Neural progenitor cell (in vitro differentiated cells): ENCODE measurements around the gene BOC. TPM values are rescaled to one million over a fixed set of nuclear protein-coding genes. Genes with fewer than 3 reads are reported as not detected.
A peak's percentile ranks its signal among the peaks of the same experiment; 100 is the strongest.

Experiments used
- DNase-seq: peaks from one replicate; pipeline ENCODE4 v3.0.0-alpha.2; 2016; ENCODE audit warnings: low spot score
- H2AFZ ChIP-seq: fragments of 200-600 bp; sonication (generic); replicated peaks from 2 replicates; pipeline ENCODE4 v1.6.1; 2016; ENCODE audit warnings: antibody characterized with exemption
- H3F3A ChIP-seq: fragments of 200-600 bp; sonication (generic); 2 replicates; pipeline ENCODE4 v1.6.1; 2016; ENCODE audit warnings: antibody characterized with exemption, low read depth
- H3K27ac ChIP-seq: fragments of 200-600 bp; sonication (generic); 2 replicates; pipeline ENCODE4 v1.5.1; 2016; ENCODE audit warnings: mild to moderate bottlenecking
- H3K27me3 ChIP-seq: fragments of 200-600 bp; sonication (generic); 2 replicates; pipeline ENCODE4 v1.6.1; 2016; ENCODE audit warnings: mild to moderate bottlenecking, moderate library complexity
- H3K36me3 ChIP-seq: fragments of 200-600 bp; sonication (generic); 2 replicates; pipeline ENCODE4 v1.5.1; 2016
- H3K4me1 ChIP-seq: fragments of 200-600 bp; sonication (generic); 2 replicates; pipeline ENCODE4 v1.6.1; 2016; ENCODE audit warnings: mixed run types
- H3K4me2 ChIP-seq: fragments of 200-600 bp; sonication (generic); 2 replicates; pipeline ENCODE4 v1.6.1; 2016
- H3K4me3 ChIP-seq: fragments of 200-600 bp; sonication (generic); 2 replicates; pipeline ENCODE4 v1.5.1; 2016
- H3K79me2 ChIP-seq: fragments of 200-600 bp; sonication (generic); 2 replicates; pipeline ENCODE4 v1.6.1; 2016; ENCODE audit warnings: low read depth
- H3K9ac ChIP-seq: fragments of 200-600 bp; sonication (generic); 2 replicates; pipeline ENCODE4 v1.6.1; 2016
- H3K9me3 ChIP-seq: fragments of 200-600 bp; sonication (generic); 2 replicates; pipeline ENCODE4 v1.5.1; 2016; ENCODE audit warnings: low read depth
- H4K20me1 ChIP-seq: fragments of 200-600 bp; sonication (generic); 2 replicates; pipeline ENCODE4 v1.6.1; 2016; ENCODE audit warnings: low read depth
- H3K27ac Mint-ChIP-seq: 3 replicates; pipeline ENCODE4 v1.8.0; 2021; ENCODE audit warnings: mixed read lengths
- H3K27me3 Mint-ChIP-seq: 2 replicates; pipeline ENCODE4 v1.8.0; 2022; ENCODE audit warnings: low read depth, mild to moderate bottlenecking, inconsistent platforms, moderate library complexity, mixed read lengths; ENCODE audit not compliant: insufficient read depth
- H3K36me3 Mint-ChIP-seq: 3 replicates; pipeline ENCODE4 v1.8.0; 2021; ENCODE audit warnings: mixed read lengths
- H3K4me1 Mint-ChIP-seq: 3 replicates; pipeline ENCODE4 v1.8.0; 2021; ENCODE audit warnings: mixed read lengths
- H3K4me3 Mint-ChIP-seq: 3 replicates; pipeline ENCODE4 v1.8.0; 2021; ENCODE audit warnings: mild to moderate bottlenecking, moderate library complexity, mixed read lengths
- H3K9me3 Mint-ChIP-seq: 3 replicates; pipeline ENCODE4 v1.8.0; 2020; ENCODE audit warnings: mixed read lengths
- EZH2 ChIP-seq: fragments of 200-600 bp; sonication (generic); IDR thresholded peaks from 2 replicates; pipeline ENCODE4 v1.6.1; 2017; ENCODE audit warnings: antibody characterized with exemption, mild to moderate bottlenecking, moderate library complexity
- EZH2phosphoT487 ChIP-seq: fragments of 200-600 bp; sonication (generic); IDR thresholded peaks from 2 replicates; pipeline ENCODE4 v1.6.1; 2017; ENCODE audit warnings: antibody characterized with exemption
- total RNA-seq: library from RNA; depleted of rRNA; stranded (reverse); fragments of >200 nt; gene quantifications from 2 replicates; pipeline ENCODE4 v1.2.3, GENCODE V29; 2015; ENCODE audit warnings: low replicate concordance
- TF ChIP-seq, protein P1 (sequence below): fragments of 200-600 bp; sonication (generic); IDR thresholded peaks from 2 replicates; pipeline ENCODE4 v1.5.1; 2017; ENCODE audit warnings: antibody characterized with exemption, mild to moderate bottlenecking

Gene BOC
- total RNA-seq, 1 donor from 2014 or later: 35.2 TPM

DNA sequence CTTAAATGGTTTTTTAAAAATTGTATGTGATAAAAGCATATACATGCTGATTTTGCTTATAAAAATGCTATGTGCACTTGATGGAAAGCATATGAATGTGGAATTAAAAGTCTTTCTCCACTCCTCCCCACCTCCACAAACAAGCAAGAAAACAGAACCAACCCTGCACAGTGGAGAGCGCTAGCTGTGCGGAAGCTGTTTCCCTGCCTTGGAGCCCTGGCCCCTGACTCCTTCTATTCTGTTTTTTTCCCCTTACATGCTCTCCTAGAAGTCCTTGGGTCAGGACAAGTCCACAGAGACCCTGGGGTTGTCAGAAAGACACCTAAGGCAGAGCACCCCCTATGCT lies 64.2 kb downstream of the BOC start:
- H2AFZ ChIP-seq: no peak overlapping the region
- H4K20me1 ChIP-seq: peaks cover 18% of the 10 kb centered on the region
- H3K4me3 ChIP-seq: no peak overlapping the region
- peaks cover 28% of the 10 kb centered on the region for H3F3A ChIP-seq
- H3K36me3 ChIP-seq: peaks cover 6% of the 10 kb centered on the region
- peaks cover 32% of the 10 kb centered on the region for H3K4me1 ChIP-seq
- peaks cover 65% of the 10 kb centered on the region for H3K4me1 Mint-ChIP-seq
- no peaks in the 10 kb centered on the region for H3K27me3 ChIP-seq
- TF ChIP-seq EZH2phosphoT487 (no peak), EZH2 (no peak)
- TF ChIP-seq, protein P1, sequence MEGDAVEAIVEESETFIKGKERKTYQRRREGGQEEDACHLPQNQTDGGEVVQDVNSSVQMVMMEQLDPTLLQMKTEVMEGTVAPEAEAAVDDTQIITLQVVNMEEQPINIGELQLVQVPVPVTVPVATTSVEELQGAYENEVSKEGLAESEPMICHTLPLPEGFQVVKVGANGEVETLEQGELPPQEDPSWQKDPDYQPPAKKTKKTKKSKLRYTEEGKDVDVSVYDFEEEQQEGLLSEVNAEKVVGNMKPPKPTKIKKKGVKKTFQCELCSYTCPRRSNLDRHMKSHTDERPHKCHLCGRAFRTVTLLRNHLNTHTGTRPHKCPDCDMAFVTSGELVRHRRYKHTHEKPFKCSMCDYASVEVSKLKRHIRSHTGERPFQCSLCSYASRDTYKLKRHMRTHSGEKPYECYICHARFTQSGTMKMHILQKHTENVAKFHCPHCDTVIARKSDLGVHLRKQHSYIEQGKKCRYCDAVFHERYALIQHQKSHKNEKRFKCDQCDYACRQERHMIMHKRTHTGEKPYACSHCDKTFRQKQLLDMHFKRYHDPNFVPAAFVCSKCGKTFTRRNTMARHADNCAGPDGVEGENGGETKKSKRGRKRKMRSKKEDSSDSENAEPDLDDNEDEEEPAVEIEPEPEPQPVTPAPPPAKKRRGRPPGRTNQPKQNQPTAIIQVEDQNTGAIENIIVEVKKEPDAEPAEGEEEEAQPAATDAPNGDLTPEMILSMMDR: no peak
- peak overlapping the region; percentile 99 for H3K27ac Mint-ChIP-seq
- H3K79me2 ChIP-seq: no peaks in the 10 kb centered on the region
- peak overlapping the region; percentile 57 for H3K27ac ChIP-seq
- H3K27me3 Mint-ChIP-seq: peaks cover 16% of the 10 kb centered on the region
- H3K36me3 Mint-ChIP-seq: peaks cover 72% of the 10 kb centered on the region
- peak overlapping the region; percentile 69 for H3K4me3 Mint-ChIP-seq
- H3K9me3 ChIP-seq: no peaks in the 10 kb centered on the region
- DNase-seq: no peak
- peak overlapping the region; percentile 66 for H3K4me2 ChIP-seq
- H3K9ac ChIP-seq: no peak overlapping the region
- no peaks in the 10 kb centered on the region for H3K9me3 Mint-ChIP-seq

DNA sequence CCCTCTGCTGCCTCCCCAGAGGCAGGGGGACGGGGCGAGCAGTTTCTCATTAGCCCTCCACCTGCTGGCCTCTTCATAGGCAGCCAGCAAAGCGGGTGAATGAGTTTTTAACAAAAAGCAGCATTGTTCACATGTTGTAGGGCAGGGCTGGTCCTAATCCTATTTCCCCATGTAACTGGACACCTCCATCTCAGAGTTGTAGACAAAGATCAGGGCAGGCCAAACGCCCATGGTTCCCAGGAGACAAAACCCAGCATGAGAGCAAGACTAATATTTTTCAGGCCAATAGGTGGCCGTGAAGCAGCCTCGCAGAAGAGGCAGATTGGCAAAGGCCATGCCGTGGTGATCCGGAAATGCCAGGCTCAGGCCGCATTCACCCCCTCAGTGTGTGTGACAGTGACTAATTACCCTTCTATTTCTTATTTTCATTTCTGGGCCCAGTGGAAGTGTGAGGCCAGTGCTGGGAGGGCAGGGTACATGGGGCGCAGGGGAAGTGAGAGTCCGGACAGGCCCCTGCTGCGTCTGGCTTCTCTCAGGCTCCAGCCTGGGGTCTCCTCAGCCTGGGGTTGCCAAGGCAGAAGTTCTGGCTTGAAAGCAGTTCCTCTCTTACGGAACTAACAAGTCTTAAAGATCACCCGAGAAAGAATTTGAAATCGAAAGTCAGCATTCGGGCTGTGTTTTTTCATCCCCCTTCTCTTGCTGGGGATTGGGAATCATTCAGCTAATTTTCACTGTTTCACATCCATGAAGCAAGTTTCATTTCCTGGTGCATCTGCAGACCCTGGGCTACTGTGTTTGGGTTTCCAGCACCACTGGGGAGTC lies 64.8 kb downstream of the BOC start:
- Histone ChIP-seq H3K27ac (peak overlapping the region; percentile 80), H4K20me1 (peaks cover 18% of the 10 kb centered on the region), H3K4me2 (peak overlapping the region; percentile 67), H2AFZ (no peak overlapping the region), H3K9ac (no peak overlapping the region), H3K4me1 (peaks cover 32% of the 10 kb centered on the region), H3K79me2 (no peaks in the 10 kb centered on the region), H3K9me3 (no peaks in the 10 kb centered on the region), H3K36me3 (peaks cover 10% of the 10 kb centered on the region), H3K27me3 (no peaks in the 10 kb centered on the region), H3K4me3 (no peak overlapping the region), H3F3A (peaks cover 28% of the 10 kb centered on the region)
- Mint-ChIP-seq H3K4me1 (peaks cover 63% of the 10 kb centered on the region), H3K27ac (peak overlapping the region; percentile 99), H3K9me3 (no peaks in the 10 kb centered on the region), H3K4me3 (peak overlapping the region; percentile 69), H3K27me3 (peaks cover 14% of the 10 kb centered on the region), H3K36me3 (peaks cover 74% of the 10 kb centered on the region)
- TF ChIP-seq, protein P1: peak; percentile 63
- TF ChIP-seq EZH2phosphoT487: peak; percentile 39
- no peak for TF ChIP-seq EZH2
- DNase-seq: peak; percentile 93

DNA sequence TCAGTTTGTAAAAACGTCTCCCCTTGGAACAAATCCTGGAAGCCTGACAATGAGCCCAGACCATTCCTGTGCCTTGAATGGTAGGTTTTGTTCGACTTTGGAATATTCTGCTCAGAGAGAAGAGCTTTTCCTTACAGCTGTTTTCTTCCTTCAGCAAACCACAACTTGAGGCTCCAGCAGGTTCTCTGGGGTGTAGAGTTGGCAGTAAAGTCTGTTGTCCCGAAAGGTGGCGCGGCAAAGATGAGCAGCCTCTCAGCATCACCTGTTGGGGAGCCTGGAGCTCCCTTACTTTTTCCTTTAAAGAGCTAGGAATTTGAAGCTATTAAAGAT lies 65.4 kb downstream of the BOC start:
- H3K4me3 Mint-ChIP-seq: peak overlapping the region; percentile 62
- Histone ChIP-seq H3K4me3 (no peak overlapping the region), H3K27ac (peak overlapping the region; percentile 80), H3K79me2 (no peaks in the 10 kb centered on the region), H3K36me3 (peaks cover 11% of the 10 kb centered on the region), H3K27me3 (no peaks in the 10 kb centered on the region), H3K9me3 (no peaks in the 10 kb centered on the region), H3K9ac (no peak overlapping the region), H3F3A (peaks cover 28% of the 10 kb centered on the region), H3K4me1 (peaks cover 32% of the 10 kb centered on the region), H4K20me1 (peaks cover 18% of the 10 kb centered on the region), H3K4me2 (peak overlapping the region; percentile 67), H2AFZ (no peak overlapping the region)
- no peak for DNase-seq
- no peaks in the 10 kb centered on the region for H3K9me3 Mint-ChIP-seq
- H3K27me3 Mint-ChIP-seq: peaks cover 14% of the 10 kb centered on the region
- peaks cover 57% of the 10 kb centered on the region for H3K4me1 Mint-ChIP-seq
- H3K36me3 Mint-ChIP-seq: peaks cover 77% of the 10 kb centered on the region
- peak overlapping the region; percentile 99 for H3K27ac Mint-ChIP-seq
- TF ChIP-seq, protein P1: no peak
- TF ChIP-seq EZH2 (no peak), EZH2phosphoT487 (no peak)
